Endothelial cell of umbilical vein (primary cell): Measurements from ENCODE around the gene FBH1. TPM values are rescaled to one million over a fixed set of nuclear protein-coding genes. Genes with fewer than 3 reads are reported as not detected.

Experiments
- BruUV-seq: library from RNA; stranded (reverse); fragments of 400-500 nt; replicated peaks from 2 replicates; lab custom pipeline; 2021; lab: Mats Ljungman, UMichigan
- CTCF ChIA-PET: fragments of 300-600, 350-600 bp; sonication (Branson Sonifier 250); formaldehyde crosslinking; loops from one replicate; lab custom pipeline; 2021; ENCODE audit warnings: antibody characterized with exemption, inconsistent platforms; lab: Charles Lee
- POLR2A ChIA-PET: fragments of 300-600, 350-600 bp; sonication (Branson Sonifier 250); formaldehyde crosslinking; loops from one replicate; lab custom pipeline; 2021; ENCODE audit warnings: antibody characterized with exemption, inconsistent platforms; lab: Charles Lee
- DNase-seq: peaks from one replicate; pipeline ENCODE4 v3.0.0-alpha.2; 2011; ENCODE audit warnings: low read depth, low spot score
- FAIRE-seq: peaks from 2 replicates; lab custom pipeline; 2011; peaks lifted over from hg19 to GRCh38; lab: Jason Lieb, UNC
- H2AFZ ChIP-seq: 2 replicates; pipeline ENCODE4 v1.6.0; 2012; ENCODE audit warnings: low read depth, low read length, control low read depth, inconsistent platforms
- H3K27ac ChIP-seq: 2 replicates; pipeline ENCODE4 v1.5.1; 2011; ENCODE audit warnings: low read depth, mild to moderate bottlenecking, control low read depth, low read length, moderate library complexity; ENCODE audit not compliant: insufficient read depth
- H3K27me3 ChIP-seq, 2 experiments: 2 replicates each; pipeline versions ENCODE4 v1.6.0 to v1.6.1; 2011; ENCODE audit warnings: low read length in 2 of 2, mixed read lengths in 1 of 2; ENCODE audit not compliant: control insufficient read depth in 2 of 2, insufficient read depth in 2 of 2
- H3K36me3 ChIP-seq, 2 experiments: 2 replicates in 1 of 2; 3 replicates in 1 of 2; pipeline ENCODE4 v1.5.1; 2011; ENCODE audit warnings: low read length in 2 of 2, mild to moderate bottlenecking in 1 of 2, moderate library complexity in 1 of 2; ENCODE audit not compliant: control insufficient read depth in 2 of 2, insufficient read depth in 2 of 2; ENCODE audit errors: extremely low read depth in 1 of 2
- H3K4me1 ChIP-seq: 3 replicates; pipeline ENCODE4 v1.5.1; 2011; ENCODE audit warnings: mild to moderate bottlenecking, low read length; ENCODE audit not compliant: control insufficient read depth, insufficient read depth; ENCODE audit errors: extremely low read depth
- H3K4me2 ChIP-seq: 2 replicates; pipeline ENCODE4 v1.6.1; 2011; ENCODE audit warnings: low read length, control low read depth, mixed read lengths; ENCODE audit not compliant: insufficient read depth
- H3K4me3 ChIP-seq, 3 experiments: fragments of 200-600 bp in 1 of 3; sonication (generic), shearing (Covaris generic) in 1 of 3; replicated peaks in 1 of 3; 2 replicates each; pipeline ENCODE4 v1.5.1; 2011 to 2016; ENCODE audit warnings: control low read depth in 3 of 3, low read length in 3 of 3, mild to moderate bottlenecking in 2 of 3, inconsistent platforms in 1 of 3, low read depth in 1 of 3, moderate library complexity in 1 of 3; ENCODE audit not compliant: insufficient read depth in 1 of 3
- H3K79me2 ChIP-seq: 2 replicates; pipeline ENCODE4 v1.6.0; 2012; ENCODE audit warnings: low read length, inconsistent platforms; ENCODE audit not compliant: control insufficient read depth, insufficient read depth
- H3K9ac ChIP-seq: replicated peaks from 2 replicates; pipeline ENCODE3; 2011; ENCODE audit warnings: low read length, control low read depth; ENCODE audit not compliant: insufficient read depth; ENCODE audit errors: extremely low read depth
- H3K9me1 ChIP-seq: replicated peaks from 3 replicates; pipeline ENCODE4 v1.6.0; 2011; ENCODE audit warnings: mild to moderate bottlenecking, low read length; ENCODE audit not compliant: control insufficient read depth, insufficient read depth; ENCODE audit errors: extremely low read depth
- H3K9me3 ChIP-seq: replicated peaks from 2 replicates; pipeline ENCODE4 v1.5.1; 2012; ENCODE audit warnings: low read length, inconsistent platforms; ENCODE audit not compliant: control insufficient read depth, insufficient read depth
- H4K20me1 ChIP-seq: replicated peaks from 2 replicates; pipeline ENCODE3; 2011; ENCODE audit warnings: mild to moderate bottlenecking, low read length; ENCODE audit not compliant: control insufficient read depth, insufficient read depth; ENCODE audit errors: extremely low read depth
- EZH2 ChIP-seq: IDR thresholded peaks from 2 replicates; pipeline ENCODE4 v1.6.1; 2012; ENCODE audit warnings: borderline replicate concordance, low read depth, mild to moderate bottlenecking, moderate library complexity, low read length, inconsistent platforms; ENCODE audit not compliant: severe bottlenecking
- FOS ChIP-seq: IDR thresholded peaks from 2 replicates; pipeline ENCODE4 v1.6.1; 2011; ENCODE audit warnings: mild to moderate bottlenecking, low read length, moderate library complexity, borderline replicate concordance; ENCODE audit not compliant: insufficient read depth
- GATA2 ChIP-seq: IDR thresholded peaks from 2 replicates; pipeline ENCODE4 v1.7.0; 2011; ENCODE audit warnings: low read depth, mild to moderate bottlenecking, moderate library complexity, mixed read lengths, low read length; ENCODE audit not compliant: insufficient read length, insufficient read depth
- JUN ChIP-seq: IDR thresholded peaks from 2 replicates; pipeline ENCODE4 v1.6.1; 2011; ENCODE audit warnings: borderline replicate concordance, low read depth; ENCODE audit not compliant: insufficient read length, insufficient read depth
- MYC ChIP-seq: IDR thresholded peaks from one replicate; pipeline ENCODE4 v1.6.1; 2011; ENCODE audit warnings: mild to moderate bottlenecking, low read depth, low read length
- POLR2A ChIP-seq: IDR thresholded peaks from 2 replicates; pipeline ENCODE4 v1.6.1; 2012; ENCODE audit warnings: low read depth, mild to moderate bottlenecking, control low read depth, low read length
- POLR2AphosphoS5 ChIP-seq: IDR thresholded peaks from 2 replicates; pipeline ENCODE4 v1.6.1; 2012; ENCODE audit warnings: low read depth, mild to moderate bottlenecking, control low read depth, low read length, moderate library complexity; ENCODE audit not compliant: insufficient read depth
- dilution Hi-C: fragments of 300-500 bp; cut with MboI; formaldehyde crosslinking; loops from one replicate; pipeline ENCODE4 v1.15.0; 2019; ENCODE audit warnings: low sequenced_read_pairs; ENCODE audit not compliant: extremely low pct_ligation_motif_present
- intact Hi-C: fragments of 100-400 bp; cut with micrococcal nuclease; formaldehyde crosslinking; loops from one replicate; pipeline ENCODE4 v1.10.0; 2022
- polyA plus RNA-seq, 4 experiments: library from polyadenylated mRNA; depleted of rRNA in 3 of 4; stranded (reverse) in 3 of 4; unstranded in 1 of 4; fragments of >200 nt; gene quantifications; 2 replicates each; pipeline versions ENCODE4 v1.2.1 to v1.2.3, GENCODE V29; 2011 to 2012; ENCODE audit warnings: missing spikeins in 1 of 4
- total RNA-seq: library from RNA; stranded (reverse); gene quantifications from 2 replicates; pipeline ENCODE4 v1.2.3, GENCODE V29; 2021
- TF ChIP-seq, protein P1 (sequence below), 2 donors: IDR thresholded peaks; 1 replicate in 1 of 2; 2 replicates in 1 of 2; pipeline ENCODE4 v1.5.1; 2011; ENCODE audit warnings: low read length in 2 of 2, mild to moderate bottlenecking in 2 of 2, moderate library complexity in 2 of 2, control low read depth in 1 of 2, inconsistent platforms in 1 of 2, low read depth in 1 of 2; ENCODE audit not compliant: insufficient read depth in 1 of 2; ENCODE audit errors: extremely low read depth in 1 of 2
- TF ChIP-seq, protein P2 (sequence below): IDR thresholded peaks from 2 replicates; pipeline ENCODE4 v1.6.1; 2011; ENCODE audit not compliant: insufficient read depth, insufficient read length

The FBH1 gene
- total and polyA plus RNA-seq, 2 donors (not counting 3 experiments of a cell fraction or from before 2014, with no cell fraction given) = 71.4 to 97.0 TPM

DNA sequence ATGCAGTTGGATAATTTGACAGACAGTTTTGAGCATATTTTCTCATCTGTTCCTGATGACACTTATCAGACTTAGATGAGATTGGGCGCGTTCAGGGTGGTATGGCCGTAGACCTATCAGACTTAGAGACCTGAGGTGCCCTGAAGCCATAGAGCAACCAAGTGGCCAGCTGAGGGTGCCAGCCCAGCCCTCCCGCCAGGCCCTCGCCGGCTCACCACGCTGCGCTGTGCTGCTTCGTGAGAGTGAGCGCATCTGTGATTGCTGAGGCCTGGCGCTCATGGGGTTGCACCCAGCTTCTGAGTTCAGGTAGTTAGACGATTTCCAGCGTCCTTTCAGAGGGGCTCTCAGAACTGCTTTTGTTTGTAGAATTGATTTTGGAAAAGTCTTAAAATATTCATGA, 10.2 kb downstream of the FBH1 start:
- Histone ChIP-seq H3K9ac (no peak overlapping the region), H3K4me2 (no peak overlapping the region), H3K4me1 (no peaks in the 10 kb centered on the region), H3K9me1 (no peaks in the 10 kb centered on the region), H3K79me2 (peaks cover 24% of the 10 kb centered on the region), H4K20me1 (no peaks in the 10 kb centered on the region), H3K36me3 (peaks cover 3 to 8% of the 10 kb centered on the region in 2 experiments), H3K27ac (no peak overlapping the region), H2AFZ (no peak overlapping the region), H3K9me3 (no peaks in the 10 kb centered on the region), H3K27me3 (no peaks in the 10 kb centered on the region), H3K4me3 (no peak overlapping the region)
- no TSS peak for BruUV-seq
- ChIA-PET CTCF (interaction anchor here (1.5 kb wide), 1 partner anchor 10 kb away, joined by 4 read pairs; the partner anchor contains the start of genes ANKRD16 and FBH1), POLR2A (interaction anchor here (1.8 kb wide), 1 partner anchor 10 kb away, joined by 7 read pairs; the partner anchor contains the start of genes ANKRD16 and FBH1)
- TF ChIP-seq, protein P1, sequence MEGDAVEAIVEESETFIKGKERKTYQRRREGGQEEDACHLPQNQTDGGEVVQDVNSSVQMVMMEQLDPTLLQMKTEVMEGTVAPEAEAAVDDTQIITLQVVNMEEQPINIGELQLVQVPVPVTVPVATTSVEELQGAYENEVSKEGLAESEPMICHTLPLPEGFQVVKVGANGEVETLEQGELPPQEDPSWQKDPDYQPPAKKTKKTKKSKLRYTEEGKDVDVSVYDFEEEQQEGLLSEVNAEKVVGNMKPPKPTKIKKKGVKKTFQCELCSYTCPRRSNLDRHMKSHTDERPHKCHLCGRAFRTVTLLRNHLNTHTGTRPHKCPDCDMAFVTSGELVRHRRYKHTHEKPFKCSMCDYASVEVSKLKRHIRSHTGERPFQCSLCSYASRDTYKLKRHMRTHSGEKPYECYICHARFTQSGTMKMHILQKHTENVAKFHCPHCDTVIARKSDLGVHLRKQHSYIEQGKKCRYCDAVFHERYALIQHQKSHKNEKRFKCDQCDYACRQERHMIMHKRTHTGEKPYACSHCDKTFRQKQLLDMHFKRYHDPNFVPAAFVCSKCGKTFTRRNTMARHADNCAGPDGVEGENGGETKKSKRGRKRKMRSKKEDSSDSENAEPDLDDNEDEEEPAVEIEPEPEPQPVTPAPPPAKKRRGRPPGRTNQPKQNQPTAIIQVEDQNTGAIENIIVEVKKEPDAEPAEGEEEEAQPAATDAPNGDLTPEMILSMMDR (IDR thresholded peaks at IDR 0.05; ENCODE audit: extremely low read depth in 1 of 2, insufficient read depth in 1 of 2, low read depth in 1 of 2, low read length in 2 of 2) = no peak
- no peak for TF ChIP-seq POLR2A
- TF ChIP-seq MYC = no peak
- TF ChIP-seq, protein P2, sequence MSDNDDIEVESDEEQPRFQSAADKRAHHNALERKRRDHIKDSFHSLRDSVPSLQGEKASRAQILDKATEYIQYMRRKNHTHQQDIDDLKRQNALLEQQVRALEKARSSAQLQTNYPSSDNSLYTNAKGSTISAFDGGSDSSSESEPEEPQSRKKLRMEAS = no peak
- TF ChIP-seq FOS = no peak
- no peak for TF ChIP-seq POLR2AphosphoS5
- TF ChIP-seq JUN = no peak
- no peak for TF ChIP-seq GATA2
- TF ChIP-seq EZH2 = no peak
- dilution Hi-C loops = no loop called here
- FAIRE-seq (no peak), DNase-seq (no peak)
- intact Hi-C loops = no loop called here
